ENCODE measurements around the gene RND2.
"Not testable (repeated sequence)": the region's sequence is repeated elsewhere in the genome, so short reads cannot be mapped to it uniquely, and the experiment has no call there.

RND2 gene

GRCh38 chr17:43027091-43028032 lies 2.3 kb downstream of the RND2 start:
- no peak for DNase-seq

GRCh38 chr17:43028221-43028861 lies 3.3 kb downstream of the RND2 start:
- DNase-seq: no peak

- DNase-seq: no peak
Observed at GRCh38 chr17:43030137-43030767, 5.2 kb downstream of the RND2 start.

- no peak for DNase-seq
Observed at GRCh38 chr17:43031666-43032065, 6.6 kb downstream of the RND2 start.

- DNase-seq: no peak
Observed at GRCh38 chr17:43033948-43034881, 9.2 kb downstream of the RND2 start.

- no peak for DNase-seq
Observed at GRCh38 chr17:43034894-43035293, 9.9 kb downstream of the RND2 start.

GRCh38 chr17:43039646-43040045 lies 14.6 kb downstream of the RND2 start:
- no peak for DNase-seq

GRCh38 chr17:43040655-43041054 lies 15.6 kb downstream of the RND2 start:
- DNase-seq: no peak

- no peak for DNase-seq
Observed at GRCh38 chr17:43042025-43042628, 17.1 kb downstream of the RND2 start.

- no peak for DNase-seq
Observed at GRCh38 chr17:43043307-43043706, 18.3 kb downstream of the RND2 start.

GRCh38 chr17:43044024-43044423 lies 19.0 kb downstream of the RND2 start:
- DNase-seq: no peak

GRCh38 chr17:43051969-43052368 lies 26.9 kb downstream of the RND2 start:
- DNase-seq: no peak

GRCh38 chr17:43053008-43053407 lies 28.0 kb downstream of the RND2 start:
- not testable (repeated sequence) for DNase-seq

GRCh38 chr17:43056051-43056450 lies 31.0 kb downstream of the RND2 start:
- no peak for DNase-seq

- DNase-seq: no peak
Observed at GRCh38 chr17:43062984-43063638, 38.1 kb downstream of the RND2 start.

GRCh38 chr17:43068570-43069367 lies 43.7 kb downstream of the RND2 start:
- no peak for DNase-seq

- DNase-seq: no peak
Observed at GRCh38 chr17:43069368-43069898, 44.4 kb downstream of the RND2 start.

- no peak for DNase-seq
Observed at GRCh38 chr17:43070257-43070656, 45.2 kb downstream of the RND2 start.

- DNase-seq: no peak
Observed at GRCh38 chr17:43070872-43071271, 45.8 kb downstream of the RND2 start.

GRCh38 chr17:43074869-43075268 lies 49.8 kb downstream of the RND2 start:
- DNase-seq: no peak
